GM12878 (cell line): ENCODE measurements around the gene DCLRE1B. TPM values are rescaled to one million over a fixed set of nuclear protein-coding genes. Genes with fewer than 3 reads are reported as not detected.

Source experiments
- ATAC-seq: fragments of 200-7000 bp; cut with Tn5 transposase; 3 replicates; pipeline ENCODE4 v1.9.1; 2020; ENCODE audit warnings: mild to moderate bottlenecking, moderate library complexity
- BruUV-seq: library from RNA; stranded (reverse); fragments of 400-500 nt; replicated peaks from 2 replicates; lab custom pipeline; 2021; lab: Mats Ljungman, UMichigan
- CTCF ChIA-PET: fragments of 300-600 bp; sonication (Branson Sonifier 250); formaldehyde crosslinking; extraction: SDS; loops from one replicate; lab custom pipeline; 2021; ENCODE audit warnings: inconsistent platforms; lab: Yijun Ruan, JAX
- POLR2A ChIA-PET: fragments of 350-600 bp; formaldehyde crosslinking; extraction: SDS; loops from one replicate; lab custom pipeline; 2021; ENCODE audit warnings: inconsistent platforms; lab: Charles Lee
- RAD21 ChIA-PET: fragments of 300-600 bp; sonication (Branson Sonifier 250); formaldehyde crosslinking; loops from one replicate; lab custom pipeline; 2023; ENCODE audit warnings: antibody characterized with exemption; ENCODE audit not compliant: unreplicated experiment; lab: Charles Lee
- SMC1A ChIA-PET: fragments of 300-600 bp; sonication (Branson Sonifier 250); formaldehyde crosslinking; loops from one replicate; lab custom pipeline; 2023; ENCODE audit not compliant: unreplicated experiment, uncharacterized antibody; lab: Charles Lee
- DNase-seq: peaks from one replicate; pipeline ENCODE4 v3.0.0-alpha.2; 2011; ENCODE audit warnings: low read depth, low spot score
- FAIRE-seq: peaks from 3 replicates; lab custom pipeline; 2011; peaks lifted over from hg19 to GRCh38; lab: Jason Lieb, UNC
- H2AFZ ChIP-seq: 2 replicates; pipeline ENCODE4 v1.6.0; 2011; ENCODE audit warnings: low read depth, low read length, control low read depth; ENCODE audit not compliant: control insufficient read depth
- H3K27ac ChIP-seq: 2 replicates; pipeline ENCODE4 v1.5.1; 2011; ENCODE audit warnings: control low read depth; ENCODE audit not compliant: control insufficient read depth, insufficient read depth
- H3K27me3 ChIP-seq, 2 experiments: replicated peaks in 1 of 2; 2 replicates each; pipeline versions ENCODE4 v1.6.0 to v1.6.1; 2011; ENCODE audit warnings: low read length in 1 of 2; ENCODE audit not compliant: control insufficient read depth in 2 of 2, insufficient read depth in 2 of 2
- H3K36me3 ChIP-seq, 2 experiments: 2 replicates each; pipeline ENCODE4 v1.5.1; 2011; ENCODE audit warnings: low read length in 1 of 2; ENCODE audit not compliant: control insufficient read depth in 2 of 2, insufficient read depth in 2 of 2
- H3K4me1 ChIP-seq: 2 replicates; pipeline ENCODE4 v1.6.1; 2011; ENCODE audit warnings: mild to moderate bottlenecking, low read length, moderate library complexity, mixed read lengths; ENCODE audit not compliant: control insufficient read depth, insufficient read depth
- H3K4me2 ChIP-seq: 2 replicates; pipeline ENCODE4 v1.6.0; 2011; ENCODE audit warnings: control low read depth; ENCODE audit not compliant: control insufficient read depth, insufficient read depth
- H3K4me3 ChIP-seq: fragments of 200-600 bp; sonication (generic); 2 replicates; pipeline ENCODE4 v1.5.1; 2016
- H3K79me2 ChIP-seq: 2 replicates; pipeline ENCODE4 v1.6.0; 2011; ENCODE audit warnings: low read length; ENCODE audit not compliant: control insufficient read depth, insufficient read depth
- H3K9ac ChIP-seq: 2 replicates; pipeline ENCODE4 v1.8.0; 2011; ENCODE audit warnings: low read length, control low read depth, mixed read lengths; ENCODE audit not compliant: control insufficient read depth, insufficient read depth
- H3K9me3 ChIP-seq: replicated peaks from 3 replicates; pipeline ENCODE4 v1.5.1; 2011; ENCODE audit warnings: mild to moderate bottlenecking, low read length; ENCODE audit not compliant: control insufficient read depth, insufficient read depth
- H4K20me1 ChIP-seq: 2 replicates; pipeline ENCODE4 v1.6.0; 2011; ENCODE audit not compliant: control insufficient read depth, insufficient read depth
- CBX5 ChIP-seq: sonication (generic); IDR thresholded peaks from 2 replicates; pipeline ENCODE4 v1.6.1; 2016; ENCODE audit warnings: low read depth, moderate library complexity, mild to moderate bottlenecking, inconsistent platforms
- HDAC2 ChIP-seq: fragments of 200-600 bp; sonication (generic); IDR thresholded peaks from 2 replicates; pipeline ENCODE4 v1.6.1; 2017
- MYC ChIP-seq: IDR thresholded peaks from 2 replicates; pipeline ENCODE4 v1.6.1; 2011; ENCODE audit warnings: mild to moderate bottlenecking, low read length, moderate library complexity, inconsistent platforms; ENCODE audit not compliant: insufficient read depth, insufficient replicate concordance, insufficient read length, severe bottlenecking
- REST ChIP-seq: IDR thresholded peaks from 2 replicates; pipeline ENCODE4 v1.6.1; 2012; ENCODE audit warnings: mild to moderate bottlenecking, low read depth, low read length
- SREBF2 ChIP-seq: IDR thresholded peaks from 2 replicates; pipeline ENCODE4 v1.6.1; 2012; ENCODE audit warnings: mild to moderate bottlenecking, low read length
- SRF ChIP-seq, 2 experiments: IDR thresholded peaks; 2 replicates each; pipeline ENCODE4 v1.6.1; 2011; ENCODE audit warnings: low read depth in 2 of 2, low read length in 2 of 2, mild to moderate bottlenecking in 1 of 2, moderate library complexity in 1 of 2
- TCF7 ChIP-seq: IDR thresholded peaks from 2 replicates; pipeline ENCODE4 v1.6.1; 2014; ENCODE audit warnings: antibody characterized with exemption, borderline replicate concordance
- ZBED1 ChIP-seq: IDR thresholded peaks from 2 replicates; pipeline ENCODE4 v1.6.1; 2016; ENCODE audit warnings: borderline replicate concordance
- ZNF384 ChIP-seq: IDR thresholded peaks from 2 replicates; pipeline ENCODE4 v1.6.1; 2012; ENCODE audit warnings: low read depth, mild to moderate bottlenecking, low read length, improper control_type of control experiment, borderline replicate concordance
- ZNF622 ChIP-seq: fragments of 450-650 bp; IDR thresholded peaks from 2 replicates; pipeline ENCODE4 v1.6.1; 2017; ENCODE audit warnings: mild to moderate bottlenecking, inconsistent platforms
- ZNF687 ChIP-seq: fragments of 450-650 bp; IDR thresholded peaks from 2 replicates; pipeline ENCODE4 v1.6.1; 2017; ENCODE audit warnings: mild to moderate bottlenecking, moderate library complexity
- WGBS: methylation state at CpG from one replicate; pipeline ENCODE4 v1.1.6; 2016; ENCODE audit warnings: low lambda C conversion rate; ENCODE audit not compliant: insufficient replicate concordance, insufficient coverage; ENCODE audit errors: missing lambda C conversion rate; 5-methylcytosine and 5-hydroxymethylcytosine counted together
- in situ Hi-C: fragments of 300-500 bp; cut with MboI; formaldehyde crosslinking; loops from 9 replicates; pipeline ENCODE4 v1.14.3; 2018; ENCODE audit warnings: mixed read lengths
- intact Hi-C: fragments of 100-400 bp; cut with micrococcal nuclease; formaldehyde crosslinking; loops from one replicate; pipeline ENCODE4 v1.14.2; 2022; ENCODE audit not compliant: unreplicated experiment
- polyA plus RNA-seq, 11 experiments: library from polyadenylated mRNA; depleted of rRNA in 4 of 11; unstranded in 6 of 11; stranded (reverse) in 5 of 11; fragments of >200 nt; fragmentation: Nextera tagmentation in 4 of 11; fragmentation: Illumina TruSeq in 1 of 11; extraction: Ambion mirVana in 4 of 11; extraction: Trizol in 1 of 11; gene quantifications; 1 replicate in 1 of 11; 2 replicates in 10 of 11; pipeline versions ENCODE4 v1.2.1 to v1.2.3, GENCODE V29; 2011 to 2016; ENCODE audit warnings: inconsistent platforms in 2 of 11, missing spikeins in 2 of 11, low read depth in 1 of 11
- total RNA-seq, 4 experiments: library from RNA; depleted of rRNA in 3 of 4; stranded (reverse); fragments of >200 nt in 3 of 4; fragmentation: Illumina TruSeq in 1 of 4; extraction: Trizol in 1 of 4; gene quantifications; 2 replicates each; pipeline versions ENCODE4 v1.2.1 to v1.2.3, GENCODE V29; 2013 to 2021
- TF ChIP-seq, protein P1 (sequence below): IDR thresholded peaks from 2 replicates; pipeline ENCODE4 v1.6.1; 2011; ENCODE audit warnings: mild to moderate bottlenecking, low read depth, low read length, moderate library complexity; ENCODE audit not compliant: insufficient replicate concordance

Gene DCLRE1B
- total and polyA plus RNA-seq, 10 of the 15 experiments (the other 5 are each of a cell fraction or from before 2014, with no cell fraction given) = 5.4 to 18.3 (median 13.4) TPM

DNA sequence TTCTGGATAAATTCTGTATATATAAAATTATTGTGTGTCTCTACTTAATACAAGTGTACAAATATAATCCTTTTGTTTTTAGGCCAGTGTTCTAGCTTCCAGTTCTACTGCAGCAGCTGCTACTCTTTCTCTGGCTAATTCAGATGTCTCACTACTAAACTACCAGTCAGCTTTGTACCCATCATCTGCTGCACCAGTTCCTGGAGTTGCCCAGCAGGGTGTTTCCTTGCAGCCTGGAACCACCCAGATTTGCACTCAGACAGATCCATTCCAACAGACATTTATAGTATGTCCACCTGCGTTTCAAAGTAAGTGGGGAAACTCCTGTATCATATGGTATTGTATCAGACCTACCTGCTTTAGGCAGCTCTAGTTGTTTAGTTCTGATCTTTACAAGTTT is 52.9 kb downstream of the DCLRE1B start (continued):
- TF ChIP-seq TCF7 (no peak), HDAC2 (no peak), CBX5 (no peak), ZBED1 (no peak)

GRCh38 chr1:113958691-113959090 is 53.6 kb downstream of the DCLRE1B start:
- H3K4me1 ChIP-seq = no peaks in the 10 kb centered on the region
- no peak overlapping the region for H2AFZ ChIP-seq
- no TSS peak for BruUV-seq
- H4K20me1 ChIP-seq = no peaks in the 10 kb centered on the region
- ChIA-PET POLR2A (interaction anchor here (1.1 kb wide), 1 partner anchor 10 kb away, joined by 3 read pairs; no protein-coding TSS in a partner anchor), CTCF (interaction anchor here (0.9 kb wide), 1 partner anchor 180 kb away, joined by 3 read pairs; no protein-coding TSS in a partner anchor), RAD21 (interaction anchor here (1.1 kb wide), 1 partner anchor 28 kb away, joined by 3 read pairs; no protein-coding TSS in a partner anchor), SMC1A (interaction anchor here (1.4 kb wide), 1 partner anchor 10 kb away, joined by 5 read pairs; no protein-coding TSS in a partner anchor)
- no peak overlapping the region for H3K27ac ChIP-seq
- no peak for FAIRE-seq
- WGBS = 92% methylated on average over 1 of the region's 1 CpG
- intact Hi-C loops (no loop called here), in situ Hi-C loops (no loop called here)
- TF ChIP-seq SREBF2 (no peak), MYC (no peak), SRF (IDR thresholded peaks at IDR 0.05; ENCODE audit: low read depth in 2 of 2, low read length in 2 of 2) (no peak), ZNF622 (no peak), ZNF687 (no peak), REST (no peak), ZNF384 (no peak)
- TF ChIP-seq, protein P1, sequence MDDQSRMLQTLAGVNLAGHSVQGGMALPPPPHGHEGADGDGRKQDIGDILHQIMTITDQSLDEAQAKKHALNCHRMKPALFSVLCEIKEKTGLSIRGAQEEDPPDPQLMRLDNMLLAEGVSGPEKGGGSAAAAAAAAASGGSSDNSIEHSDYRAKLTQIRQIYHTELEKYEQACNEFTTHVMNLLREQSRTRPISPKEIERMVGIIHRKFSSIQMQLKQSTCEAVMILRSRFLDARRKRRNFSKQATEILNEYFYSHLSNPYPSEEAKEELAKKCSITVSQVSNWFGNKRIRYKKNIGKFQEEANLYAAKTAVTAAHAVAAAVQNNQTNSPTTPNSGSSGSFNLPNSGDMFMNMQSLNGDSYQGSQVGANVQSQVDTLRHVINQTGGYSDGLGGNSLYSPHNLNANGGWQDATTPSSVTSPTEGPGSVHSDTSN = no peak
- no peaks in the 10 kb centered on the region for H3K27me3 ChIP-seq
- H3K4me2 ChIP-seq = no peak overlapping the region
- ATAC-seq = no peak
- DNase-seq = no peak
- no peaks in the 10 kb centered on the region for H3K79me2 ChIP-seq
- H3K4me3 ChIP-seq = no peak overlapping the region
- no peak overlapping the region for H3K9ac ChIP-seq
- no peaks in the 10 kb centered on the region for H3K9me3 ChIP-seq
- H3K36me3 ChIP-seq = peaks cover 4 to 22% of the 10 kb centered on the region in 2 experiments
